HG03108 (cell line): Measurements from ENCODE around the gene RASSF3.

ENCODE experiments used
- ATAC-seq: cut with Tn5 transposase; IDR thresholded peaks from one replicate; pipeline ENCODE4 v1.9.1; 2021; ENCODE audit warnings: moderate library complexity; ENCODE audit not compliant: unreplicated experiment

RASSF3 gene

GRCh38 chr12:64718649-64719048 lies 108.4 kb downstream of the RASSF3 start:
- ATAC-seq = no peak

- ATAC-seq = no peak
Measured at GRCh38 chr12:64720884-64721283, 110.6 kb downstream of the RASSF3 start.

GRCh38 chr12:64722835-64723234 lies 112.5 kb downstream of the RASSF3 start:
- no peak for ATAC-seq

- no peak for ATAC-seq
Measured at GRCh38 chr12:64723630-64724029, 113.3 kb downstream of the RASSF3 start.

GRCh38 chr12:64724201-64724745 lies 114.0 kb downstream of the RASSF3 start:
- ATAC-seq = no peak

GRCh38 chr12:64729909-64730587 lies 119.8 kb downstream of the RASSF3 start:
- no peak for ATAC-seq

GRCh38 chr12:64730588-64730969 lies 120.3 kb downstream of the RASSF3 start:
- ATAC-seq = no peak

GRCh38 chr12:64731683-64732082 lies 121.4 kb downstream of the RASSF3 start:
- ATAC-seq = no peak

- ATAC-seq = no peak
Measured at GRCh38 chr12:64733857-64734256, 123.6 kb downstream of the RASSF3 start.

GRCh38 chr12:64735442-64735841 lies 125.1 kb downstream of the RASSF3 start:
- ATAC-seq = no peak

- ATAC-seq = no peak
Measured at GRCh38 chr12:64736771-64737170, 126.5 kb downstream of the RASSF3 start.

GRCh38 chr12:64737539-64737938 lies 127.2 kb downstream of the RASSF3 start:
- ATAC-seq = no peak

- ATAC-seq = no peak
Measured at GRCh38 chr12:64739778-64740177, 129.5 kb downstream of the RASSF3 start.

GRCh38 chr12:64740646-64741045 lies 130.4 kb downstream of the RASSF3 start:
- ATAC-seq = no peak

GRCh38 chr12:64742416-64742815 lies 132.1 kb downstream of the RASSF3 start:
- ATAC-seq = no peak

- no peak for ATAC-seq
Measured at GRCh38 chr12:64743206-64743605, 132.9 kb downstream of the RASSF3 start.

- ATAC-seq = no peak
Measured at GRCh38 chr12:64744422-64745258, 134.3 kb downstream of the RASSF3 start.

GRCh38 chr12:64745259-64745807 lies 135.0 kb downstream of the RASSF3 start:
- no peak for ATAC-seq

GRCh38 chr12:64745980-64746379 lies 135.7 kb downstream of the RASSF3 start:
- no peak for ATAC-seq

- ATAC-seq = no peak
Measured at GRCh38 chr12:64746663-64747062, 136.4 kb downstream of the RASSF3 start.
